ENCODE measurements around the gene PUM1. TPM values are rescaled to one million over a fixed set of nuclear protein-coding genes. Genes with fewer than 3 reads are reported as not detected.
A peak's percentile ranks its signal among the peaks of the same experiment; 100 is the strongest.
"Not testable (repeated sequence)": the region's sequence is repeated elsewhere in the genome, so short reads cannot be mapped to it uniquely, and the experiment has no call there.

Gene PUM1
- total and polyA plus RNA-seq, 7 experiments from 2014 or later, result 114 to 226 (median 154) TPM

DNA sequence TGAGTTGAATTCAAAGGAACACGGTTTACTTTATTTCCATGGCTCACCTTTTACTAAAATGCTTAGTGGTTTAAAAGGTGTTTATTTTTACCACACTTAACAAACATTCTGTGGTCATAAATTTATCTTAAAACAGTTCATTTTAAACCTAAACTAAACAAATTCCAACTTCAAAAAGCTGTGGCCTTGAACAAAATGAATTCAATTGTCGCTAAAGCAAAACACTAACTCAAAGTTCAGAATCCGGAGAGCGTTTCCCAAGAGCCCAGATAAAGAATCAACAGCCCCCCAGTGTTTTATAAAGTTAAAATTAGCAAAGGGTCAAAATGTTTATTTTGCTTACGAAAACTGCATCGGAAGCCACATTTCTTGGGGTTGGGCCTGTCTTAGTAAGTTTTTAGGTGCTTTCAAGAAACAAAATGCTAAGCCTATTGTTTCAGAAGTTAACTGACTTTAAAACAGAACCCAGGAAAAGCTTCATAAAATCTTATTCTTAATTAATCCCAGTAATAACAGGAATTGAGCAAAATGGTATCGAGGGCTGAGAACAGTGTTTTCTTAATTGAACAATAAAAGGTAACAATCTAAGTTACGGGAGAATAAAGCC lies 1.3 kb downstream of the PUM1 start:
- ATAC-seq (no peak), DNase-seq (no peak)
- Histone ChIP-seq H3K4me3 (ENCODE audit: low read length) (peak overlapping the region; percentile 97), H3K27me3 (ENCODE audit: control insufficient read depth in 2 of 2, insufficient read depth in 2 of 2, low read length in 2 of 2) (no peaks in the 10 kb centered on the region), H3K4me1 (ENCODE audit: control insufficient read depth in 2 of 2, insufficient read depth in 2 of 2, low read length in 2 of 2) (peaks cover 17 to 28% of the 10 kb centered on the region in 2 donors), H3K27ac (ENCODE audit: low read depth, low read length) (peak overlapping the region; percentile 95), H3K9me3 (ENCODE audit: control insufficient read depth in 2 of 3, low read length in 3 of 3) (no peaks in the 10 kb centered on the region), H3K36me3 (ENCODE audit: control insufficient read depth in 2 of 3, insufficient read depth in 3 of 3, low read length in 3 of 3) (peaks cover 0 to 2% (median 0%) of the 10 kb centered on the region in 3 experiments)
- Mint-ChIP-seq H3K4me1 (peaks cover 23 to 47% (median 33%) of the 10 kb centered on the region in 7 donors), H3K27ac (peak overlapping the region; percentile 75 to 99 (median 98)), H3K4me3 (peak overlapping the region; percentile 96 to 100 (median 98)), H3K36me3 (peaks cover 0 to 11% (median 1%) of the 10 kb centered on the region in 5 donors), H3K9me3 (no peaks in the 10 kb centered on the region), H3K27me3 (no peaks in the 10 kb centered on the region)
- ChIA-PET POLR2A (interaction anchor here (0.7 to 1.4 kb wide), 5 partner anchors 14 to 1916 kb away, joined by 3 to 4 read pairs (median 3); partner anchors contain the start of gene SRSF4), CTCF (interaction anchor here (0.8 kb wide), 1 partner anchor 54 kb away, joined by 4 read pairs; no protein-coding TSS in a partner anchor)
- intact Hi-C loops (cut with micrococcal nuclease), result loop anchor here (2.0 to 10.0 kb wide), 10 partner anchors 49 to 1879 kb away; partner anchors contain the start of genes PEF1 (in 2 of the 2), LAPTM5 (in 1 of the 2), PTP4A2 (in 1 of the 2) and RBBP4 (in 1 of the 2)

DNA sequence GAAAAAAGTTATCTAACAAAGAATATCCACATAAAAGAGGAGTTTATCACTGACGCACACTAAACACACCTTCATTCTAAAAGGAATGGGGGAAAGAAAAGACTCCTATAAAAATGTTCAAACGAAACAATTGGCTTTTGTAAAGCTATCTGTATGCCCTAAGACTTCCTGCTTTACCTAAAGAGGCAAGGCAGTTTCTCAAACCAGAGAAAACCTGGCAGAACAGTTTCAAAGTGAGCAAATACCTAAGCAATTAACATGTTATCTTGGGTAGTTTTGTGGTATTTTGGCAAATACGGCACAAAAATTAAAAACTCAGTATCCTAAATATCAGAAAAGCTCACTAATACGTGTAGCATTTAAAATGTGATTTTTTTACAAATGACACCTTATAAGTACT lies 1.9 kb downstream of the PUM1 start:
- H3K27ac Mint-ChIP-seq, result peak overlapping the region; percentile 75 to 99 (median 98)
- H3K36me3 ChIP-seq (ENCODE audit: control insufficient read depth in 2 of 3, insufficient read depth in 3 of 3, low read length in 3 of 3), result peaks cover 0 to 8% (median 4%) of the 10 kb centered on the region in 3 experiments
- H3K27me3 Mint-ChIP-seq, result no peaks in the 10 kb centered on the region
- H3K4me3 Mint-ChIP-seq, result peak overlapping the region; percentile 96 to 100 (median 98)
- ATAC-seq (no peak), DNase-seq (peak in 1 of 9 donors; percentile 23)
- ChIA-PET POLR2A (interaction anchor here (0.7 to 1.2 kb wide), 2 partner anchors 13 to 1917 kb away, joined by 3 to 4 read pairs; no protein-coding TSS in a partner anchor), CTCF (interaction anchor here (0.7 to 0.8 kb wide), 2 partner anchors 15 to 54 kb away, joined by 3 to 4 read pairs; no protein-coding TSS in a partner anchor)
- H3K9me3 Mint-ChIP-seq, result no peaks in the 10 kb centered on the region
- no peaks in the 10 kb centered on the region for H3K9me3 ChIP-seq (ENCODE audit: control insufficient read depth in 2 of 3, low read length in 3 of 3)
- peaks cover 22 to 34% of the 10 kb centered on the region in 2 donors for H3K4me1 ChIP-seq (ENCODE audit: control insufficient read depth in 2 of 2, insufficient read depth in 2 of 2, low read length in 2 of 2)
- H3K4me3 ChIP-seq (ENCODE audit: low read length), result peak overlapping the region; percentile 97
- peak overlapping the region; percentile 95 for H3K27ac ChIP-seq (ENCODE audit: low read depth, low read length)
- intact Hi-C loops (cut with micrococcal nuclease), result loop anchor here (2.0 to 10.0 kb wide), 10 partner anchors 49 to 1879 kb away; partner anchors contain the start of genes PEF1 (in 2 of the 2), LAPTM5 (in 1 of the 2), PTP4A2 (in 1 of the 2) and RBBP4 (in 1 of the 2)
- no peaks in the 10 kb centered on the region for H3K27me3 ChIP-seq (ENCODE audit: control insufficient read depth in 2 of 2, insufficient read depth in 2 of 2, low read length in 2 of 2)
- peaks cover 23 to 53% (median 37%) of the 10 kb centered on the region in 7 donors for H3K4me1 Mint-ChIP-seq
- H3K36me3 Mint-ChIP-seq, result peaks cover 0 to 16% (median 6%) of the 10 kb centered on the region in 5 donors

DNA sequence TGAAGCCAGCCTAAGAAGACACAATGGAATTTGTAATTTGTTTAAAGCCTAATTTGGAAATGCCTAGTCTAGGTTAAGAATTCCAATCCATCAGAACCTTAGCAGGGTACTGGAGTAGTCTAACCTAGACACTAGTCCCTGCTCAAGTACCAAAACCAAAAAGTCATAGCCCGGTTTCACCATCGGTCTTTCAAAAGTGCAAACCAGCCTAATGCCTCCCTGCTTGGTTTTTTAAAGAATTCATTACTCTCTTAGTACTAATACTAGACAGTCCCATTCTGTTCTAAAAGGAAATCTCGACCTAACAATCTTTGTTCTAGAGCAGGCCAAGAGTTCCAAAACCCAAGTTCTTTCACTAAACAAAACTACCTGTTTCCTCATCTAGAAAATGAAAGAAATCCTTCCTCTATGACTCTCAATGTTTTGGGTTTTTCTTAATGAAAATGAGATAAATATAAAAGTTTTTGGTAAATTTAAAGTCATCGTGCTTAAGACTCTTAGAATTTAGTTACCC lies 2.6 kb downstream of the PUM1 start:
- Mint-ChIP-seq H3K27me3 (no peaks in the 10 kb centered on the region), H3K4me1 (peaks cover 28 to 60% (median 42%) of the 10 kb centered on the region in 7 donors), H3K9me3 (no peaks in the 10 kb centered on the region), H3K36me3 (peaks cover 0 to 22% (median 13%) of the 10 kb centered on the region in 5 donors), H3K4me3 (peak overlapping the region; percentile 75 to 100 (median 98)), H3K27ac (peak overlapping the region; percentile 9 to 99 (median 52))
- Histone ChIP-seq H3K27me3 (ENCODE audit: control insufficient read depth in 2 of 2, insufficient read depth in 2 of 2, low read length in 2 of 2) (no peaks in the 10 kb centered on the region), H3K4me3 (ENCODE audit: low read length) (peak overlapping the region; percentile 97), H3K4me1 (ENCODE audit: control insufficient read depth in 2 of 2, insufficient read depth in 2 of 2, low read length in 2 of 2) (peaks cover 22 to 36% of the 10 kb centered on the region in 2 donors), H3K27ac (ENCODE audit: low read depth, low read length) (peak overlapping the region; percentile 95), H3K36me3 (ENCODE audit: control insufficient read depth in 2 of 3, insufficient read depth in 3 of 3, low read length in 3 of 3) (peaks cover 0 to 10% (median 4%) of the 10 kb centered on the region in 3 experiments), H3K9me3 (ENCODE audit: control insufficient read depth in 2 of 3, low read length in 3 of 3) (no peaks in the 10 kb centered on the region)
- DNase-seq (peak in 1 of 9 donors; percentile 4), ATAC-seq (no peak)
- intact Hi-C loops (cut with micrococcal nuclease), result loop anchor here (10.0 kb wide), 8 partner anchors 48 to 1878 kb away; partner anchors contain the start of genes PEF1 (in 2 of the 2), LAPTM5 (in 1 of the 2), PTP4A2 (in 1 of the 2) and SRSF4 (in 1 of the 2)
- CTCF ChIA-PET, result interaction anchor here (0.7 kb wide), 1 partner anchor 14 kb away, joined by 3 read pairs; no protein-coding TSS in a partner anchor
- POLR2A ChIA-PET, result interaction anchor here (1.2 kb wide), 1 partner anchor 13 kb away, joined by 3 read pairs; no protein-coding TSS in a partner anchor

DNA sequence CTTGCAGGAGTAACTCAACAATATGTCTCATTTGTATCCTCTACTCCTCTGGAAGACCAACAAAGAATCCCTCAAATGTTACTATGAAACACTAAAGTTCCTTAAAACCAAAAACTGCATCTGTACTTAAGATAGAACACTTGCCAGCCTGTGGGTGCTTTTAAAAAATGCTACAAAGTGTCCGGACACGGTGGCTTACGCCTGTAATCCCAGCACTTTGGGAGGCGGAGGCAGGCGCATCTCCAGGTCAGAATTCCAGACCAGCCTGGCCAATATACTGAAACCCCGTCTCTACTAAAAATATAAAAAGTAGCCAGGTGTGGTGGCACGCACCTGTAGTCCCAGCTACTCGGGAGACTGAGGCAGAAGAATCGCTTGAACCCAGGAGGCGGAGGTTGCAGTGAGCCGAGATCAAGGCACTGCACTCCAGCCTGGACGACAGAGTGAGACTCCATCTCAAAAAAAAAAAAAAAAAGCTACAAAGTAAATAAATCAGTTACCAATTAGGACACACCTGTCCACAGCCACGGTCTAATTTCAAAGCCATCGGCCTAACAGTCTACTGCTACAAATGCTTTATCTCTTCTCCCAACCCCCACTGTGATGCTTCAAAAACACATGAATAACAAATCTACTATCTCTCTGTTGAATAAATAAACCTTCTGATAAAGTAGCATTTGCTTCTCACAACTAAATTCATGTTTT lies 3.2 kb downstream of the PUM1 start:
- H3K4me1 Mint-ChIP-seq, result peaks cover 30 to 66% (median 45%) of the 10 kb centered on the region in 7 donors
- CTCF ChIA-PET; DNase-seq; ATAC-seq; H3K27me3 Mint-ChIP-seq; H3K36me3 ChIP-seq (ENCODE audit: control insufficient read depth in 2 of 3, insufficient read depth in 3 of 3, low read length in 3 of 3); H3K27me3 ChIP-seq (ENCODE audit: control insufficient read depth in 2 of 2, insufficient read depth in 2 of 2, low read length in 2 of 2); H3K9me3 Mint-ChIP-seq; H3K9me3 ChIP-seq (ENCODE audit: control insufficient read depth in 2 of 3, low read length in 3 of 3): not testable (repeated sequence)
- peak overlapping the region; percentile 75 to 100 (median 98) for H3K4me3 Mint-ChIP-seq
- peaks cover 0 to 24% (median 17%) of the 10 kb centered on the region in 5 donors for H3K36me3 Mint-ChIP-seq
- Histone ChIP-seq H3K4me1 (ENCODE audit: control insufficient read depth in 2 of 2, insufficient read depth in 2 of 2, low read length in 2 of 2) (peaks cover 29 to 42% of the 10 kb centered on the region in 2 donors), H3K27ac (ENCODE audit: low read depth, low read length) (peak overlapping the region; percentile 95), H3K4me3 (ENCODE audit: low read length) (peak overlapping the region; percentile 97)
- POLR2A ChIA-PET, result interaction anchor here (1.0 kb wide), 1 partner anchor 51 kb away, joined by 3 read pairs; no protein-coding TSS in a partner anchor
- intact Hi-C loops (cut with micrococcal nuclease), result loop anchor here (10.0 kb wide), 8 partner anchors 48 to 1878 kb away; partner anchors contain the start of genes PEF1 (in 2 of the 2), LAPTM5 (in 1 of the 2), PTP4A2 (in 1 of the 2) and SRSF4 (in 1 of the 2)
- H3K27ac Mint-ChIP-seq, result peak overlapping the region; percentile 12 to 99 (median 52)

DNA sequence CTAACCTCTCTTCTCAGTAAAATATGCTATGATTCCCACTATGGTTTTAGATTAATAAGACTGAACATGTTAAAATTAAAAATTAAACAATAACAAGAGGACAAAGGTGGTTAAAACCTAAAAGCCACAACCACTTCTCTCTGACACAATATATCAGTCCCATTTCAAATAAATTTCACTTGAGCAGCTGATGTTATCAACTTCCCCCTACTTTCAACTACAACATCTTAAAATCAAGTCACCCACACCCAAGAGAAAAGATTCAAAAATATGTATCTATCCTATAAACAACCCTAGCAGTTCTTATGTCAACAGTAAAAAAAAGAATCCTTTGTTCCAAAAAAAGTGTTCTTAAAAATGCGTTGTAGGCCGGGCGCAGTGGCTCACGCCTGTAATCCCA lies 7.5 kb downstream of the PUM1 start:
- Histone ChIP-seq H3K36me3 (ENCODE audit: control insufficient read depth in 2 of 3, insufficient read depth in 3 of 3, low read length in 3 of 3) (peaks cover 6 to 17% (median 7%) of the 10 kb centered on the region in 3 experiments), H3K4me3 (ENCODE audit: low read length) (no peak overlapping the region), H3K4me1 (ENCODE audit: control insufficient read depth in 2 of 2, insufficient read depth in 2 of 2, low read length in 2 of 2) (peaks cover 46 to 63% of the 10 kb centered on the region in 2 donors), H3K27ac (ENCODE audit: low read depth, low read length) (peak overlapping the region; percentile 50), H3K27me3 (ENCODE audit: control insufficient read depth in 2 of 2, insufficient read depth in 2 of 2, low read length in 2 of 2) (no peaks in the 10 kb centered on the region), H3K9me3 (ENCODE audit: control insufficient read depth in 2 of 3, low read length in 3 of 3) (no peaks in the 10 kb centered on the region)
- ChIA-PET POLR2A (interaction anchor here (0.8 to 1.2 kb wide), 2 partner anchors 11 to 61 kb away, joined by 3 to 4 read pairs; no protein-coding TSS in a partner anchor), CTCF (no interaction called here)
- Mint-ChIP-seq H3K4me1 (peaks cover 42 to 85% (median 58%) of the 10 kb centered on the region in 7 donors), H3K36me3 (peaks cover 5 to 36% (median 26%) of the 10 kb centered on the region in 5 donors), H3K9me3 (no peaks in the 10 kb centered on the region), H3K4me3 (peak overlapping the region; percentile 29 to 86 (median 70)), H3K27ac (peak overlapping the region; percentile 4 to 94 (median 77)), H3K27me3 (no peaks in the 10 kb centered on the region)
- peak in 6 of 9 donors; percentile 6 to 53 (median 20) for DNase-seq
- intact Hi-C loops (cut with micrococcal nuclease), result no loop called here
- ATAC-seq, result peak; percentile 65

All from naive thymus-derived CD4-positive, alpha-beta T cell (primary cell).